B cell (primary cell): ENCODE measurements around the gene CSMD2. TPM values are rescaled to one million over a fixed set of nuclear protein-coding genes. Genes with fewer than 3 reads are reported as not detected.

ENCODE experiments used
- ATAC-seq: fragments of 200-7000 bp; cut with Tn5 transposase; one replicate; pipeline ENCODE4 v1.10.0; 2021; ENCODE audit warnings: low read depth, mild to moderate bottlenecking, moderate number of reproducible peaks, moderate library complexity
- CTCF ChIA-PET: fragments of 350-600 bp; sonication (Branson Sonifier 250); formaldehyde crosslinking; loops from one replicate; lab custom pipeline; 2021; ENCODE audit warnings: antibody characterized with exemption, inconsistent platforms; lab: Charles Lee
- POLR2A ChIA-PET: fragments of 350-600 bp; sonication (Branson Sonifier 250); formaldehyde crosslinking; loops from one replicate; lab custom pipeline; 2021; ENCODE audit warnings: antibody characterized with exemption; lab: Charles Lee
- DNase-seq: peaks from one replicate; pipeline ENCODE4 v3.0.0; 2013
- H2AFZ ChIP-seq: 2 replicates; pipeline ENCODE4 v1.6.1; 2012; ENCODE audit warnings: mild to moderate bottlenecking, low read depth, low read length; ENCODE audit not compliant: insufficient read depth, poor library complexity, severe bottlenecking
- H3K27ac ChIP-seq, 2 donors: 1 replicate in 1 of 2; 2 replicates in 1 of 2; pipeline ENCODE4 v1.5.1; 2012 to 2013; ENCODE audit warnings: low read length in 2 of 2, mild to moderate bottlenecking in 2 of 2, moderate library complexity in 1 of 2
- H3K27me3 ChIP-seq, 4 experiments: fragments of 200-600 bp in 1 of 4; sonication (generic) in 1 of 4; replicated peaks in 1 of 4; 1 replicate in 2 of 4; 2 replicates in 2 of 4; pipeline versions ENCODE4 v1.6.1 to v1.7.0; 2013 to 2016; ENCODE audit warnings: low read length in 3 of 4, mild to moderate bottlenecking in 2 of 4, mixed read lengths in 1 of 4, moderate library complexity in 1 of 4; ENCODE audit not compliant: insufficient read depth in 4 of 4, control insufficient read depth in 3 of 4; ENCODE audit errors: control extremely low read depth in 1 of 4
- H3K36me3 ChIP-seq, 2 experiments: replicated peaks in 1 of 2; 1 replicate in 1 of 2; 2 replicates in 1 of 2; pipeline versions ENCODE4 v1.6.1 to v1.7.1; 2013; ENCODE audit warnings: low read length in 1 of 2; ENCODE audit not compliant: insufficient read depth in 2 of 2, control insufficient read depth in 1 of 2; ENCODE audit errors: control extremely low read depth in 1 of 2, extremely low read depth in 1 of 2
- H3K4me1 ChIP-seq, 2 donors: fragments of 200-600 bp in 1 of 2; sonication (generic) in 1 of 2; 1 replicate in 1 of 2; 2 replicates in 1 of 2; pipeline versions ENCODE4 v1.5.1 to v1.6.1; 2013 to 2017; ENCODE audit warnings: low read length in 2 of 2; ENCODE audit not compliant: control insufficient read depth in 2 of 2, insufficient read depth in 2 of 2
- H3K4me2 ChIP-seq: replicated peaks from 2 replicates; pipeline ENCODE3; 2012; ENCODE audit warnings: mild to moderate bottlenecking, low read depth, low read length; ENCODE audit not compliant: poor library complexity, severe bottlenecking
- H3K4me3 ChIP-seq, 5 experiments: fragments of 200-600 bp in 1 of 5; sonication (generic) in 1 of 5; 1 replicate in 3 of 5; 2 replicates in 2 of 5; pipeline versions ENCODE4 v1.5.1 to v1.7.0; 2011 to 2016; ENCODE audit warnings: low read length in 4 of 5, mild to moderate bottlenecking in 4 of 5, low read depth in 2 of 5, control low read depth in 1 of 5, moderate library complexity in 1 of 5; ENCODE audit not compliant: insufficient read depth in 1 of 5; ENCODE audit errors: control extremely low read depth in 1 of 5, extremely low read depth in 1 of 5
- H3K79me2 ChIP-seq: fragments of 200-600 bp; sonication (generic); one replicate; pipeline ENCODE4 v1.6.0; 2016; ENCODE audit warnings: low read length; ENCODE audit not compliant: control insufficient read depth, insufficient read depth
- H3K9ac ChIP-seq: fragments of 200-600 bp; sonication (generic); 2 replicates; pipeline ENCODE4 v1.6.1; 2017; ENCODE audit warnings: mild to moderate bottlenecking, low read length, moderate library complexity
- H3K9me3 ChIP-seq, 3 donors: one replicate each; pipeline versions ENCODE4 v1.6.1 to v1.7.1; 2013; ENCODE audit warnings: low read length in 2 of 3; ENCODE audit not compliant: control insufficient read depth in 2 of 3, insufficient read depth in 1 of 3; ENCODE audit errors: control extremely low read depth in 1 of 3
- H4K20me1 ChIP-seq: 2 replicates; pipeline ENCODE4 v1.6.0; 2012; ENCODE audit warnings: mild to moderate bottlenecking, low read length; ENCODE audit not compliant: insufficient read depth, control insufficient read depth, poor library complexity, severe bottlenecking
- H3K27ac Mint-ChIP-seq: one replicate; pipeline ENCODE4 v1.8.0; 2021; ENCODE audit warnings: mixed read lengths
- H3K27me3 Mint-ChIP-seq: one replicate; pipeline ENCODE4 v1.8.0; 2021; ENCODE audit warnings: mixed read lengths
- H3K4me1 Mint-ChIP-seq: one replicate; pipeline ENCODE4 v1.8.0; 2021; ENCODE audit warnings: mixed read lengths
- H3K4me3 Mint-ChIP-seq: one replicate; pipeline ENCODE4 v1.8.0; 2021; ENCODE audit warnings: mixed read lengths
- H3K9me3 Mint-ChIP-seq: one replicate; pipeline ENCODE4 v1.8.0; 2022; ENCODE audit warnings: mixed read lengths; ENCODE audit not compliant: insufficient read depth
- EZH2 ChIP-seq: IDR thresholded peaks from 2 replicates; pipeline ENCODE4 v1.6.1; 2012; ENCODE audit warnings: borderline replicate concordance, low read depth, mild to moderate bottlenecking, moderate library complexity, low read length; ENCODE audit not compliant: insufficient read depth, poor library complexity, severe bottlenecking
- WGBS: methylation state at CpG from one replicate; pipeline ENCODE4 v1.1.5; 2013; ENCODE audit warnings: missing lambda C conversion rate; ENCODE audit not compliant: insufficient coverage; 5-methylcytosine and 5-hydroxymethylcytosine counted together
- intact Hi-C: fragments of 100-400 bp; cut with micrococcal nuclease; formaldehyde crosslinking; loops from one replicate; pipeline ENCODE4 v1.10.0; 2022
- polyA plus RNA-seq: library from polyadenylated mRNA; depleted of rRNA; stranded (reverse); fragments of >200 nt; gene quantifications from 2 replicates; pipeline ENCODE4 v1.2.3, GENCODE V29; 2012
- total RNA-seq, 2 donors: library from RNA; stranded (reverse); fragments of 120-200 nt in 1 of 2; gene quantifications; 1 replicate in 1 of 2; 2 replicates in 1 of 2; pipeline versions ENCODE4 v1.2.3 to v1.2.4, GENCODE V29; 2013 to 2022
- TF ChIP-seq, protein P1 (sequence below): fragments of 200-600 bp; IDR thresholded peaks from one replicate; pipeline ENCODE4 v1.8.0; 2022; ENCODE audit warnings: antibody characterized with exemption, mild to moderate bottlenecking

Gene CSMD2
- total and polyA plus RNA-seq, 2 donors (not counting 1 experiment from before 2014, with no cell fraction given): not detected

DNA sequence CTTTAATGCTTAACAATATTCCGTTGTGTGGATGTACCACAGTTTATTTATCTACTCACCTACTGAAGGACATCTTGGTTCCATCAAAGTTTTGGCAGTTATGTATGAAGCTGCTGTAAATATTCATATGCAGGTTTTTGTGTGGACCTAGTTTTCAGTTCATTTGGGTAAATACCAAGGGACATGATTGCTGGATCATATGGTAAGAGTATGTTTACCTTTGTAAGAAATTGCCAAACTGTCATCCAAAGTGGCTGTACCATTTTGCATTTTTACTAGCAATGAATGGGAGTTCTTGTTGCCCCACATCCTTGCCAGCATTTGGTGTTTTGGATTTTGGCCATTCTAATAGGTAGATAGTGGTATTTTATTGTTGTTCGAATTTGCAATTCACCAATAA, 682.6 kb downstream of the CSMD2 start:
- no peak overlapping the region for H3K9ac ChIP-seq
- H3K79me2 ChIP-seq: no peaks in the 10 kb centered on the region
- H3K27me3 ChIP-seq: no peaks in the 10 kb centered on the region
- H3K9me3 ChIP-seq: peaks cover 0 to 15% (median 9%) of the 10 kb centered on the region in 3 donors
- DNase-seq (no peak), ATAC-seq (no peak)
- TF ChIP-seq, protein P1, sequence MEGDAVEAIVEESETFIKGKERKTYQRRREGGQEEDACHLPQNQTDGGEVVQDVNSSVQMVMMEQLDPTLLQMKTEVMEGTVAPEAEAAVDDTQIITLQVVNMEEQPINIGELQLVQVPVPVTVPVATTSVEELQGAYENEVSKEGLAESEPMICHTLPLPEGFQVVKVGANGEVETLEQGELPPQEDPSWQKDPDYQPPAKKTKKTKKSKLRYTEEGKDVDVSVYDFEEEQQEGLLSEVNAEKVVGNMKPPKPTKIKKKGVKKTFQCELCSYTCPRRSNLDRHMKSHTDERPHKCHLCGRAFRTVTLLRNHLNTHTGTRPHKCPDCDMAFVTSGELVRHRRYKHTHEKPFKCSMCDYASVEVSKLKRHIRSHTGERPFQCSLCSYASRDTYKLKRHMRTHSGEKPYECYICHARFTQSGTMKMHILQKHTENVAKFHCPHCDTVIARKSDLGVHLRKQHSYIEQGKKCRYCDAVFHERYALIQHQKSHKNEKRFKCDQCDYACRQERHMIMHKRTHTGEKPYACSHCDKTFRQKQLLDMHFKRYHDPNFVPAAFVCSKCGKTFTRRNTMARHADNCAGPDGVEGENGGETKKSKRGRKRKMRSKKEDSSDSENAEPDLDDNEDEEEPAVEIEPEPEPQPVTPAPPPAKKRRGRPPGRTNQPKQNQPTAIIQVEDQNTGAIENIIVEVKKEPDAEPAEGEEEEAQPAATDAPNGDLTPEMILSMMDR: no peak
- TF ChIP-seq EZH2: no peak
- H3K4me1 ChIP-seq: no peaks in the 10 kb centered on the region
- H3K4me2 ChIP-seq: no peak overlapping the region
- Mint-ChIP-seq H3K4me3 (no peak overlapping the region), H3K27me3 (no peaks in the 10 kb centered on the region), H3K4me1 (no peaks in the 10 kb centered on the region), H3K9me3 (peaks cover 4% of the 10 kb centered on the region), H3K27ac (no peak overlapping the region)
- WGBS: no CpG with 5 or more reads among the region's 2 CpGs
- no peak overlapping the region for H3K4me3 ChIP-seq
- H4K20me1 ChIP-seq: no peaks in the 10 kb centered on the region
- H3K36me3 ChIP-seq: peaks cover 0 to 3% of the 10 kb centered on the region in 2 experiments
- intact Hi-C loops: no loop called here
- no peak overlapping the region for H2AFZ ChIP-seq
- ChIA-PET CTCF (interaction anchor here (1.4 kb wide), 1 partner anchor 11 kb away, joined by 4 read pairs; no protein-coding TSS in a partner anchor), POLR2A (interaction anchor here (0.7 kb wide), 1 partner anchor 10 kb away, joined by 5 read pairs; no protein-coding TSS in a partner anchor)
- H3K27ac ChIP-seq: no peak overlapping the region

GRCh38 chr1:33477451-33477850, 687.6 kb downstream of the CSMD2 start:
- Histone ChIP-seq H4K20me1 (no peaks in the 10 kb centered on the region), H3K27me3 (no peaks in the 10 kb centered on the region), H3K4me2 (no peak overlapping the region), H3K9me3 (no peaks in the 10 kb centered on the region), H3K27ac (no peak overlapping the region), H3K79me2 (no peaks in the 10 kb centered on the region), H3K36me3 (peaks cover 0 to 3% of the 10 kb centered on the region in 2 experiments), H3K4me1 (peaks cover 0 to 6% of the 10 kb centered on the region in 2 donors), H2AFZ (no peak overlapping the region), H3K9ac (no peak overlapping the region), H3K4me3 (no peak overlapping the region)
- no peak for ATAC-seq
- H3K4me3 Mint-ChIP-seq: no peak overlapping the region
- no peaks in the 10 kb centered on the region for H3K27me3 Mint-ChIP-seq
- POLR2A ChIA-PET: no interaction called here
- H3K27ac Mint-ChIP-seq: no peak overlapping the region
- CTCF ChIA-PET: interaction anchor here (0.5 to 3.2 kb wide), 4 partner anchors 9 to 182 kb away, joined by 3 to 8 read pairs (median 4); no protein-coding TSS in a partner anchor
- no CpG with 5 or more reads among the region's 4 CpGs for WGBS
- no peak for DNase-seq
- H3K4me1 Mint-ChIP-seq: peaks cover 9% of the 10 kb centered on the region
- intact Hi-C loops: no loop called here
- no peaks in the 10 kb centered on the region for H3K9me3 Mint-ChIP-seq
- TF ChIP-seq, protein P1: no peak
- TF ChIP-seq EZH2: no peak
